ENCODE data around the gene GBP5.
"Not testable (repeated sequence)": the region's sequence is repeated elsewhere in the genome, so short reads cannot be mapped to it uniquely, and the experiment has no call there.

GBP5 gene

DNA sequence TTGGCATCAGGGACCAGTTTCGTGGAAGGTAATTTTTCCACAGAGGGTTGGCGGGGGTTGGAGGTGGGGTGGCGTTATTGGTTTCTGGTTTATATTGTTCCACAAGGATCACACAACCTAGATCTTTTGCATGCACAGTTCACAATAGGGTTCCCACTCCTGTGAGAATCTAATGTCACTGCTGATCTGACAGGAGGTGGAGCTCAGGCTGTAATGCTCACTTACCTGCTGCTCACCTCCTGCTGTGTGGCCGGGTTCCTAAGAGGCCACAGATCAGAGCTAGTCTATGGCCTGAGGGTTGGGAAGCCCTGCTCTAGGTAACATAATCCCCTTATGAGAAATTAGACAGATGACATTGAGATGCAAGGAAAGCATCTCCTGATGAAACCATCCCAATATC is 12.6 kb downstream of the GBP5 start:
- H3K4me3 ChIP-seq (ENCODE audit: low read depth, low read length), result no peak overlapping the region
- TF ChIP-seq, protein P1, sequence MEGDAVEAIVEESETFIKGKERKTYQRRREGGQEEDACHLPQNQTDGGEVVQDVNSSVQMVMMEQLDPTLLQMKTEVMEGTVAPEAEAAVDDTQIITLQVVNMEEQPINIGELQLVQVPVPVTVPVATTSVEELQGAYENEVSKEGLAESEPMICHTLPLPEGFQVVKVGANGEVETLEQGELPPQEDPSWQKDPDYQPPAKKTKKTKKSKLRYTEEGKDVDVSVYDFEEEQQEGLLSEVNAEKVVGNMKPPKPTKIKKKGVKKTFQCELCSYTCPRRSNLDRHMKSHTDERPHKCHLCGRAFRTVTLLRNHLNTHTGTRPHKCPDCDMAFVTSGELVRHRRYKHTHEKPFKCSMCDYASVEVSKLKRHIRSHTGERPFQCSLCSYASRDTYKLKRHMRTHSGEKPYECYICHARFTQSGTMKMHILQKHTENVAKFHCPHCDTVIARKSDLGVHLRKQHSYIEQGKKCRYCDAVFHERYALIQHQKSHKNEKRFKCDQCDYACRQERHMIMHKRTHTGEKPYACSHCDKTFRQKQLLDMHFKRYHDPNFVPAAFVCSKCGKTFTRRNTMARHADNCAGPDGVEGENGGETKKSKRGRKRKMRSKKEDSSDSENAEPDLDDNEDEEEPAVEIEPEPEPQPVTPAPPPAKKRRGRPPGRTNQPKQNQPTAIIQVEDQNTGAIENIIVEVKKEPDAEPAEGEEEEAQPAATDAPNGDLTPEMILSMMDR (IDR thresholded peaks at IDR 0.05; ENCODE audit: low read depth, low read length), result no peak
- in situ Hi-C loops (cut with HindIII; ENCODE audit: low sequenced_read_pairs), result no loop called here
- DNase-seq (ENCODE audit: low read depth, low spot score), result no peak

GRCh38 chr1:89259283-89259971 is 13.2 kb downstream of the GBP5 start:
- in situ Hi-C loops (cut with HindIII; ENCODE audit: low sequenced_read_pairs), result no loop called here
- TF ChIP-seq, protein P1 (IDR thresholded peaks at IDR 0.05; ENCODE audit: low read depth, low read length), result no peak
- H3K4me3 ChIP-seq (ENCODE audit: low read depth, low read length), result no peak overlapping the region
- no peak for DNase-seq (ENCODE audit: low read depth, low spot score)

DNA sequence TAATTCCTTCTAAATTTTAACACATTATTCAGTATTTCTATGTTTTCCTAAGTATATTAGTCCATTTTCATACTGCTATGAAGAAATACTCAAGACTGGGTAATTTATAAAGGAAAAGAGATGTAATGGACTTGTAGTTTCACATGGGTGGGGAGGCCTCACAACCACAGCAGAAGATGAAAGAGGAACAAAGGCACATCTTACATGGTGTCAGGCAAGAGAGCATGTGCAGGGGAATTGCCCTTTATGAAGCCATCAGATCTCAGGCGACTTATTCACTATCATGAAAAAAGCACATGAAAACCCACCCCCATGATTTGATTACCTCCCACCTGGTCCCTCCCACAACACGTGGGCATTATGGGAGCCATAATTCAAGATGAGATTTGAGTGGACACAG is 15.6 kb downstream of the GBP5 start:
- in situ Hi-C loops (cut with HindIII; ENCODE audit: low sequenced_read_pairs), result no loop called here
- TF ChIP-seq, protein P1 (IDR thresholded peaks at IDR 0.05; ENCODE audit: low read depth, low read length), result no peak
- DNase-seq (ENCODE audit: low read depth, low spot score), result no peak
- H3K4me3 ChIP-seq (ENCODE audit: low read depth, low read length), result no peak overlapping the region

- DNase-seq (ENCODE audit: low read depth, low spot score); in situ Hi-C loops (cut with HindIII; ENCODE audit: low sequenced_read_pairs): not testable (repeated sequence)
Observed at GRCh38 chr1:89255581-89255980, 17.1 kb downstream of the GBP5 start.

DNA sequence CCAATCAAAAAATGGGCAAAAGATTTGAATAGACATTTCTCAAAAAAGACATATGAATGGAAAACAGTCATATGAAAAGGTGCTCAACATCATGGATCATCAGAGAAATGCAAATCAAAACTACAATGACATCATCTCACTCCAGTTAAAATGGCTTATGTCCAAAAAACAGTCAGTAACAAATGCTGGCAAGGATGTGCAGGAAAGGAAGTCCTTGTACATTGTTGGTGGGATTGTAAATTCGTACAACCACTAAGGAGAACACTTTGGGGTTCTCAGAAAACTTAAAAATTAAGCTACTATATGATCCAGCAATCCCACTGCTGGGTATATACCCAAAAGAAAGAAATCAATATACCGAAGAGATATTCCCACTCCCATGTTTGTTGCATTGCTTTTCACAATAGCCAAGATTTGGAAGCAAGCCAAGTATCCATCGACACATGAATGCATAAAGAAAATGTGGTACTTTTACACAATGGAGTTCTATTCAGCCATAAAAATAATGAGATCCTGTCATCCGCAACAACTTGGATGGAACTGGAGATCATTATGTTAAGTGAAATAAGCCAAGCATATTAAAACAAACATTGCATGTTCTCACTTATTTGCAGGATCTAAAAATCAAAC is 17.9 kb downstream of the GBP5 start:
- DNase-seq (ENCODE audit: low read depth, low spot score), result no peak
- in situ Hi-C loops (cut with HindIII; ENCODE audit: low sequenced_read_pairs), result no loop called here
- TF ChIP-seq, protein P1 (IDR thresholded peaks at IDR 0.05; ENCODE audit: low read depth, low read length), result no peak
- no peak overlapping the region for H3K4me3 ChIP-seq (ENCODE audit: low read depth, low read length)

More at GRCh38 chr1:89255581-89255980, 17.1 kb downstream of the GBP5 start:
- not testable (repeated sequence) for H3K4me3 ChIP-seq (ENCODE audit: low read depth, low read length)

- DNase-seq (ENCODE audit: low read depth, low spot score), result no peak
- TF ChIP-seq, protein P1 (IDR thresholded peaks at IDR 0.05; ENCODE audit: low read depth, low read length), result no peak
- no peak overlapping the region for H3K4me3 ChIP-seq (ENCODE audit: low read depth, low read length)
- in situ Hi-C loops (cut with HindIII; ENCODE audit: low sequenced_read_pairs), result no loop called here
Observed at GRCh38 chr1:89243046-89243445, 29.6 kb downstream of the GBP5 start.

Measured in astrocyte of the spinal cord (primary cell).